IPS-18c (cell line): ENCODE results near the gene OR2L3.

Experiments used
- H3K4me3 ChIP-seq: 2 replicates; pipeline ENCODE4 v1.7.0; 2013; ENCODE audit warnings: low read depth, mild to moderate bottlenecking, low read length, moderate library complexity; ENCODE audit not compliant: insufficient read depth
- H3K9me3 ChIP-seq: one replicate; pipeline ENCODE4 v1.6.1; 2013; ENCODE audit warnings: mild to moderate bottlenecking, low read length, moderate library complexity; ENCODE audit not compliant: control insufficient read depth, insufficient read depth

OR2L3 gene

DNA sequence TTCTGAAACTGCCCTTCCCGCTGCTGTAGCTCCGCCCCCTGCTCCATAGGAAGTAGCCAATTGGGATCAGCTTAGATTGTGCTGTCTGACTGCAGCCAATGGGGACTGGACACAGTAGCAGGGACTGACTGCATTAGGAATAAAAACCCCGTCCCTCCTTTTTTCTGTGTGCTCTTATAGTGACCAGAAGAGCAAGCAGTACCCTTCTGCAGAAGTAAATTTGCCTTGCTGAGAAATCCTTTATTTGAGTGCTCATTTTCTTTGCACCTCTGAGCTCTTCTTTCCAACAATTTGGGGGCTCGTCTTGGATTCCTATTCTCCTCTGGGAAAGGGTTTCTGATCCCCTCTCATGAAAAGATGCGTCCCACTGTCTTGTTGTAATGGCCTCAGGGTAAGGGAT lies 64.5 kb downstream of the OR2L3 start:
- Histone ChIP-seq H3K9me3 (peaks cover 15% of the 10 kb centered on the region), H3K4me3 (no peak overlapping the region)
